HG03097 (cell line): ENCODE results near the gene DR1.
"Not testable (repeated sequence)": the region's sequence is repeated elsewhere in the genome, so short reads cannot be mapped to it uniquely, and the experiment has no call there.

Experiments used
- ATAC-seq: cut with Tn5 transposase; IDR thresholded peaks from one replicate; pipeline ENCODE4 v1.9.1; 2021; ENCODE audit not compliant: unreplicated experiment, low FRiP score

Gene DR1

GRCh38 chr1:93374334-93375106, 28.8 kb downstream of the DR1 start:
- no peak for ATAC-seq

GRCh38 chr1:93384656-93385055, 38.9 kb downstream of the DR1 start:
- no peak for ATAC-seq

GRCh38 chr1:93386268-93386667, 40.6 kb downstream of the DR1 start:
- ATAC-seq: not testable (repeated sequence)

- no peak for ATAC-seq
These were observed 48.8 kb downstream of the DR1 start for GRCh38 chr1:93394514-93394913.

- no peak for ATAC-seq
These were observed 49.5 kb downstream of the DR1 start for GRCh38 chr1:93395195-93395594.

GRCh38 chr1:93399781-93400180, 54.1 kb downstream of the DR1 start:
- no peak for ATAC-seq

- no peak for ATAC-seq
These were observed 62.5 kb downstream of the DR1 start for GRCh38 chr1:93408203-93408602.

- no peak for ATAC-seq
These were observed 65.3 kb downstream of the DR1 start for GRCh38 chr1:93411000-93411399.

GRCh38 chr1:93414749-93415148, 69.0 kb downstream of the DR1 start:
- ATAC-seq: no peak

- no peak for ATAC-seq
These were observed 69.6 kb downstream of the DR1 start for GRCh38 chr1:93415296-93415695.

- ATAC-seq: no peak
These were observed 70.5 kb downstream of the DR1 start for GRCh38 chr1:93416183-93416582.
